GM18511 (cell line): ENCODE data around the gene LIMCH1.

Experiments used
- ATAC-seq: cut with Tn5 transposase; IDR thresholded peaks from one replicate; pipeline ENCODE4 v1.9.1; 2021; ENCODE audit warnings: mild to moderate bottlenecking, moderate library complexity; ENCODE audit not compliant: unreplicated experiment

The LIMCH1 gene

DNA sequence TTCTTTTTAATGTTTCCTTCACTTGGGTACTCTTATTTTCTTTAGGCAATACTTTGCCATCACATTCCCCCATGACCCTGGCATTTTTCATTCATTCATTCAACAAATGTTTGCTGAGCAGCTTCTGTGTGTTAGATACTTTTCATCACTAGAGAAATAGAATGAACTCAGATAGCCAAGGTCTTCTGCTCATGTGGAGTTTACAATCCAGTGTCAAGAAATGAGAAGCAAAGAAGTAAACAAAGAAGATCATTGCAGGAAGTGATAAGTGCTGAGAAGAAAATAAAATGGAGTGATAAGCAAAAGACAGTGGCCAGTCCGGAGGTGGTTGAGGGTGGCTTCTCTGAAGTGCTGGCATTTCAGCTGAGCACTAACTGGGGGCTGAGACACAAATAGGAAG, 63.1 kb downstream of the LIMCH1 start:
- no peak for ATAC-seq

DNA sequence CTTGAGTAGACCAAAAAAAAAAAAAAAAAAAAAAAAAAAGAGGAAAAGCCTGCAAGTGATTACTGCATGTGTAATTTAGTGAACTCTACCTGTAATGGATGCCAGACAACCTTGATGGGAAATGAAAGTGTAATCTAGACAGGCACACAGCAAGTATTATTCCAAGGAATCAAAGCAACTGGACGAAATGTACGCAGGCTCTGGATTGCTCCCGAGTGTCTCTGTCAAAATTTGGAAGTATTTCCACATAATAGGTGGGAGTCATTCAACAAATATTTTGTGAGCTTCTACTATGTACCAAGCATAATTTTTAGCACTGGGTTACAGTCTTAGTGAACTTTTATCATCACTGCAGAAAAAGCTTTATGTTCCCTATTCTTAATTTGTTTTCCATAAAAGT, 64.2 kb downstream of the LIMCH1 start:
- no peak for ATAC-seq

GRCh38 chr4:41602886-41603498, 65.0 kb downstream of the LIMCH1 start:
- ATAC-seq, result no peak

DNA sequence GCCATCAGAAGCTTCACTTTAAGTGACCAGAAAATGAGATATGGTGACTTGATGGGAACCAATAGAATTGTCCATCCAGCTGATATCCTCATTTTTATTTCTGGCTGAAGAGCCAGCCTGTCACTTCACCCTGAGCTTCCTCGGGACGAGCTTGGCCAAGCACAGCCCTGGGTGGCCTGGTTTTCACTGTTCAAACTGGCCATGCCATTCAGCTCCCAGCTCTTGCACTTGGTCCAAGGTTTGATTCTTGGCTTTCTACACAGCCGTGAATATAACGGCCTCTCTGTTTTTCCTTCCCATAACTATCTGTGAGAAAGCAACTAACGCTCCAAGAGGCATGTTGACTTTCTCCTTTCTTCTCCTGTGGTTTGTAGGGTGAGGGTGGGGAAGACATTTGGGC, 71.9 kb downstream of the LIMCH1 start:
- no peak for ATAC-seq

- no peak for ATAC-seq
Observed at GRCh38 chr4:41610474-41610873, 72.5 kb downstream of the LIMCH1 start.

GRCh38 chr4:41611124-41611838, 73.3 kb downstream of the LIMCH1 start:
- ATAC-seq, result no peak

GRCh38 chr4:41611881-41612871, 74.2 kb downstream of the LIMCH1 start:
- no peak for ATAC-seq

DNA sequence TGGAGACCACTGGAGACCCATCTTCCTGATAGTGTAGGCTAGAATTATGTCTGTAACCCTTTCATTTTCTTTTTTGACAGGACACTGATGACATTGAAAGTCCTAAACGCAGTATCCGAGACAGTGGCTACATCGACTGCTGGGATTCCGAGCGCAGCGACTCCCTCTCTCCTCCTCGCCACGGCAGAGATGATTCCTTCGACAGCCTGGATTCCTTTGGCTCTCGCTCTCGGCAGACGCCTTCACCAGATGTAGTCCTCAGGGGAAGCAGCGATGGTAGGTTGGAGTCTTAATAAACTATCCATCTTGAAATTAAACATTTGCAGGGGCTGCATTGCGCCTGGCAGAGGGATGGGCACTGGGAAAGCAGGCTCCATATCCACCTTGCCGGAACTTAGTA, 75.4 kb downstream of the LIMCH1 start:
- no peak for ATAC-seq

DNA sequence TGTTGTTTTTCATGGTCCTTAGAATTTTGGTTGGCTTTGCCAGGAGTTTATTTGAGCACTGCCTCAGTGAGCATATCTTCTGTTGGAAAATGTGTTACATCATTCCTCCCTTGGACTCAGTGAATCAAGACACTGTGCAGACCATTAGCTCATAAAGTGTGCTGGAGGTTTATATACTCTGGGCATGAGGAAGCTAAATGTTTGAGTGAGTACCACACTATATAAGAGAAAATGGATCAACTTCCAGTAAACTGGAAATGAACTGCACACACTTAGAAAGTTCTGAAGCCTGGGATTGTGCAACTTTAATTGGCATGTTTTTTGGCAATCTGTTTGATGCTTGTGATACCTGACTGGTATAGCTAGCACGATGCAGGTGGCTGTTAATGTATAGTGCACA, 75.9 kb downstream of the LIMCH1 start:
- no peak for ATAC-seq

- no peak for ATAC-seq
Observed at GRCh38 chr4:41614519-41614918, 76.6 kb downstream of the LIMCH1 start.

GRCh38 chr4:41619161-41619560, 81.2 kb downstream of the LIMCH1 start:
- ATAC-seq, result no peak

- no peak for ATAC-seq
Observed at GRCh38 chr4:41620594-41621256, 82.8 kb downstream of the LIMCH1 start.

GRCh38 chr4:41622787-41623186, 84.8 kb downstream of the LIMCH1 start:
- no peak for ATAC-seq

- ATAC-seq, result no peak
Observed at GRCh38 chr4:41624765-41625164, 86.8 kb downstream of the LIMCH1 start.

- no peak for ATAC-seq
Observed at GRCh38 chr4:41625531-41625930, 87.6 kb downstream of the LIMCH1 start.

DNA sequence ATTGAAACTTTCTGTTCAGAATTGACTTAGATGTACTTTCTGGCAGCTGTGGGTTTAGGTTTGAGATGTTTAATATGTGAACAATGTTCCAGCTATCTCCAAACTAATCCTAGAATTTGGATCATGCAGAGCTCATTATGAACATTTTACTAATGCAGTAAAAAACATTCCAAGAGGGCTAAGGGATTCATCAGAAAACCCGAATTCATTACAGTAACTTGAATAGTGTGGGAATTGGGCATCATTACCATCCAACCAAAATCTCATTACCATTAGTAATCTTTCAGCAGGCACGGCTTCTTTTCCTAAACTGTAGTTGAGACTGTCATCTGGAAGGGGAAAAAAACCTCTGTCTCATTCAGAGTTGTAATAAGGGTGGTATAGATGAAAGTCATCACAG, 91.0 kb downstream of the LIMCH1 start:
- no peak for ATAC-seq

DNA sequence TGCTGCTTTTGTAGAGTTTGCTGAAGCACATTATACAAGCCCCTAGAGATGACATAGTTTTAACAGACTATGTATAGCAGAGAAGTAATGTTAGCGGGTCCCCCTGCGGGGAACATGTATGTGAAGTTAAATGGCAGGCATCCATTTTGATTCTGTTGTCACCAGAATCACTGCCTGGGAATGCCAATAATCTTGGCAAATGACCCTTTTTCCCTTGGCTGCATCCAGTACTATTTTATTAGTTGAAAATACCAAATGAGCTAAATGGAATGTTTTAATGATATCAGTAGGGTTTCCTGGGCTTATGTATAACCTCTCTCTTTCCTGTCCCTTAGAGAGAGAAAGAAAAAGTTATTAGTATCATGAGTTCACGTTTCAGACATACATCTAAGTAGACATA, 93.6 kb downstream of the LIMCH1 start:
- no peak for ATAC-seq

DNA sequence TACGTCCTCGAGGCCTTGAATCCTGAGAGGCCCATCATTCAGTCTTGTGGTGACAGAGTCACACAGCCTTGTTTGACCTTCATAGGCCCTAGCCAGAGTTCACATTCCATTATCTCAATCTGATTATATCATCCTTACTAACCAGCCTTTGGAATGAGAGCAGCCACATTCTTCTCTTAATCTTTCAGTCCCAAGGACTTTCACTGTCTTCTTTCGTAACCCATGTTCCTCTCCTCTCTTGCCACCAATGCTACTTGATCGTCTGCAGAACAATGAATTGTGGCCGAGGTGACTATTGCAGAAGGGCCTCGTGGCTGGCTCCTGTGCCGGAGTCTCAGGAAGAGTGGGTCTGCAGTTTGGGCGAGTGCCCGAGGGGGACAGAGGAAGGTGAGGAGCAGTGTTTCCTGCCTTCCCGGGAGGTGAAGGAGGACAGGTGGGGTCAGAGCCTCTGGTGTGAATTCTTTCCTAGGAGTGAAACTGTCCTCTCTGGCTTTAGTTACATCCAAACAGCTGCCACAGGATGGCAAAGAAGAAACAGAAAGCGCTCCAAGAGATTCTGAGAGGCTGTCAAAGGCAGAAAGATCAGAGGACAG, 94.6 kb downstream of the LIMCH1 start:
- no peak for ATAC-seq

DNA sequence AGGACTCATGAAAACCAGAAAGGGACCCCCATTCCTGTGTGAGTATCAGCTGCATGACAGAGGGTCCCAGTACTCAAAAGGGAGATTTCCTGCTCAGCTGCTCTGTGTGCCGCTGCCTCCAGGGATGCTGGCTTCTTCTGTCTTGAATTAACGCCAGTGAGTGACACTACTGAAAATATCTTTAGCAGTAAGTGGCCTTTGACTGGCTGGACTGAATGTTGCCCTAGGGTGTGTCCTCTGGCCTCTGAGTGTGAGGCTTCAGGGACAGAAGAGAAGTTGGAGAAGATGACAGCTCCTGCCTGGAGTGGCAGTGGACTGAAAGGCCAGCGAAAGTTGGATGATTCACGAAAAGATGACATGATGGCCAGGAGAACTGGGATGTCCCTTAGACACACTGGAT, 95.4 kb downstream of the LIMCH1 start:
- no peak for ATAC-seq

DNA sequence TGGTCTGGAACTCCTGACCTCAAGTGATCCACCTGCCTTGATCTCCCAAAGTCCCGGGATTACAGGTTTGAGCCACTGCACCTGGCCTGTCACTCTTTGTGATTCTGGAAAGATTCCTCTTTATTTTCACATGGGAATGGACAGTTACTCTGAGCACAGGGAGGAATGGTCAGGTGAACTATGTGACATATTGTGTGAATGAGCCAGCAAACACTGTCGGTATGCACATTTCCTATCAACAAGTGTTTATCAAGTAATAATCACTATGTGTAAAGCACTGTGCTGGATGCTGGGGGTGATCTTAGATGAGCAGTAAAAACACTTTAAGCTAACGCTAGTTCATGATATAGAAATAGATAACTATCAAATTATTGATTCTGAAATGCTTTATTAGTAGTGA, 97.5 kb downstream of the LIMCH1 start:
- no peak for ATAC-seq

DNA sequence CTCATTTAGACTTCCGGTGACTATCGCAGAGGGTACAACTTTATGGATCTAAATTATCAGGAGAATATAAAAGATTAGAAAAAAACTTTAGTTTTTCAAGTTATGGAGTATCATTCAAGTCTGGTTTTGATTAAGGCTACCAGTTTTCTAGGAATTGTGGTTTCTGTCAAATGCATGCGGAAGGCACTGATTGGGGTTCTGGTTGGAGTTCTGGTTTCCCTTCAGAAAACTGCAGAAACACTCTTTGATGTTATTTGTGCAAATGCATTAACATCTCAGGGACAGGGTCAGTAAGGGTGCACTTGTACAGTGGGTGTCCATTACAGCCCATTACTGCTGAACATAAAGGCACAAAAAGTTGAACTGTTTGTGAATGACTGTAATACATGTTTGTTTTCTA, 100.2 kb downstream of the LIMCH1 start:
- no peak for ATAC-seq
